HG03354 (cell line): ENCODE data around the gene CFAP77.

Experiments
- ATAC-seq: cut with Tn5 transposase; IDR thresholded peaks from one replicate; pipeline ENCODE4 v1.9.1; 2021; ENCODE audit warnings: mild to moderate bottlenecking; ENCODE audit not compliant: unreplicated experiment, poor library complexity, severe bottlenecking

CFAP77 gene

GRCh38 chr9:132585954-132586829, 176.2 kb downstream of the CFAP77 start:
- ATAC-seq, result no peak

DNA sequence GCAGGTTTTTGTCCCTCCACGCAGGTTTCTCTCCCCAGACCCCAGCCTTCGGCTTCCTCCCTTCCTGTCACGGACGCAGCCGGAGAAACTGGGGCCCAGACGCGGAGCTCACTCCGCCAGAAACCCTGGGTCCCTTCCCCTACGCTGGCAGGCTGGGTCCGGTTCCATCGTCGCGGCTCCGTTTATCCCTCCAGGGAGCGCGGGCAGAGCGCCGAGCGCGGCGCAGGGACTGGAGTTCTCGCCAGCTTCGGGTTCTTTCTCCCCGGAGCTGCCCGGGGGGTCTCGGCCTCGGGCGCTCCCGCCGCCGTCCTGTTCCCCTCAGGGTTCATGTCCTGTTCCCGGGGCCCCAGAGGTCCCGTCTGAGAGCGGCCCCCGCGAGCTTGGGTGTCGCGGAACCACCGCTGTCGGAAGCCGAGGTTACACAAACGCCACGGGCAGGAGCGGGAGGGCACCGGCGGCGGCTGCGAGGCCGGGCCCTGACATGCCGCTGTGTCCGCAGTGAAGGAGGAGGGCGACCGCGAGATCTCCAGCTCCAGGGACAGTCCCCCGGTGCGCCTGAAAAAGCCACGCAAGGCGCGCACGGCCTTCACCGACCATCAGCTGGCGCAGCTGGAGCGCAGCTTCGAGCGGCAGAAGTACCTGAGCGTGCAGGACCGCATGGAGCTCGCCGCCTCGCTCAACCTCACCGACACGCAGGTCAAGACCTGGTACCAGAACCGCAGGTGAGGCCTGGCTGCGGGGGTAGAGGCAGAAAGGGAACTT, 177.0 kb downstream of the CFAP77 start:
- ATAC-seq, result no peak

- no peak for ATAC-seq
Measured at GRCh38 chr9:132587592-132587955, 177.6 kb downstream of the CFAP77 start.

DNA sequence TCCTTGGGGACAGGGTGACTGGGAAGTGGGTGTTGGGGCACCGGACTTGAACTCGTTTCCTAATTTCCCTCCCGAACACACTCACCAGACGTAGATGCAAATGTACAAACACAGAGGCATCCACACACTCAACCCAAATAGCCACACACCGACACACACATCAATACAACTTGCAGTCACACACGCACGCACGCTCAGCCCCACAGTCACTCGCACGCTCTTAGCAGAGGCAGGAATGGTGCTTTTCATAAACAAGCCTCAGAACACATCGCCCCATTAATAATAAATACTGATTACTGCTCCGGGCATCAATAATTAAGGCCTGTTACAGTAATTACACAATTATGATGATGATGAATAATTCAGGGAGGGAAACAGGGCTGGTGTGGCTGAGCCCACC, 178.1 kb downstream of the CFAP77 start:
- ATAC-seq, result no peak

DNA sequence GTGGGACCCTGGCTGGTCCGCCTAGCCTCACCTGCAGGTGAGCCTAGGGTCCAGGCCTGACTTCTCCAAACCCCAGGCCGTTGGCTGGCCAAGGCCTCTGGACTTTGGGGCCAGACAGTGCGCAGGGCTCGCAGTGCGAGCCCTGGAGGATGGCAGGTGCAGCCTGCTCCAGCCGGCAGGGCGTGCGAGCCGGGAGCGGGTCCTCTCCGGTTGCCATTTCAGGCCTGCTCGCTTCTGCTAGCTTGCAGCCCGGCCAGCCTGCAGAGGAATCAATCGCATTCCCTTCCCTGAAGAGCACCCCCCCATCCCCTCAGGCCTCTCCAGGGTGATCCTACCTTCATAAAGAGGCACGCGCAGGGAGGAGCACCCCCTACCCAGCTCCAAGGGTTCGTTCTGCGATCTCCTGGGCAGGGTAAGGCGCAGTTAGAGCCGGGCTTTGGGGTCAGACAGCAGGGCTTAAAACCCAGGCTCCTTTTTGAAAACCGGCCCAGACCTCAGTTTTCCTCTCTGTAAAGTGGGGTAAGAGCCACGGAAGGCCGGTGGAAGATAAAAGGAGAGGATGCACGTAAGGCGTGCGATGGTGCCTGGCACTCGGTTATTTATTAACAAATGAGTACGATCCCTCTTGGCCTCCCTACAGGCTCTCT, 178.6 kb downstream of the CFAP77 start:
- ATAC-seq, result no peak

- ATAC-seq, result no peak
Measured at GRCh38 chr9:132589148-132590036, 179.4 kb downstream of the CFAP77 start.

GRCh38 chr9:132590037-132590317, 180.0 kb downstream of the CFAP77 start:
- ATAC-seq, result no peak

DNA sequence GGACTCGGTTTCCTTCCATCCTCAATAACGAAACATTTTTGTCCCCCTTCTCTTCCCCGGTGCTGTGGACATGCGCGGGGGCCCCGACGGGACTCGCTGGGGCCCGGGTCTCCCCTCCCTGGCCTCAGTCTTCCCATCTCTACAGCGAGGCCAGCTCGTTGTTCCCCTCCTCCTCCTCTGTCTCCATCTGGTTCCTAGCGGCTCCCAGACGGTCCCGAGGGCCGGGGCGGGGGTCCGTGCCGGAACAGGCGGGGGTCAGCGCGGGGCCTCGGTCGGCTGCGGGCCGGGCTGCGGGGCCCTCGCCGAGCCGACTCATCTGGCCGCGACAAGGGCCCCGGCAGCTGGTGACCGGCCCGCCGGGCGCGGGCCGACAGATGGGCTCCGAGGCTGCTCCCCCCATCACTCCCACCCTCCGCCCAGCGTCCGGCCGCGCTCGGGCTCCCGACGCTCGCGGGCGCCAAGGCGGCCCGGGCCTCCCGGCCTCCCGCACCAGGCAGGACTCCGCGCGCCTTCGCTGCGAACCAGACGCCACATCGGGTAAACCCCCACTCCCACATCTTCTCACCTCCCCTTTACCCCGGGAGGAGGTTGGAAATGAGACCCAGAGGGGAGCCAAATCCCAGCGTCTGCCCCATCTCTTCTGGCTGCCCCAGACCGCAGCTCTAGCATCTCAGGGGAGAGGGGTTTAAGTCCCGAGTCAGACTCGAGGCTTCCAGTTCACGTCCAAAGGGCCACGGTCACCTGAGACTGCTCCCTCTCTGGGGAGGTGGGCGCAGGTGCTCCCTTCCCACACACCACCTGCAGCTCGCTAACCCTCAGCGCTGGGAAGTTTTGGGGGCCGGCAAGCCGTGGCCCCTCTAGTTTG, 180.5 kb downstream of the CFAP77 start:
- no peak for ATAC-seq

DNA sequence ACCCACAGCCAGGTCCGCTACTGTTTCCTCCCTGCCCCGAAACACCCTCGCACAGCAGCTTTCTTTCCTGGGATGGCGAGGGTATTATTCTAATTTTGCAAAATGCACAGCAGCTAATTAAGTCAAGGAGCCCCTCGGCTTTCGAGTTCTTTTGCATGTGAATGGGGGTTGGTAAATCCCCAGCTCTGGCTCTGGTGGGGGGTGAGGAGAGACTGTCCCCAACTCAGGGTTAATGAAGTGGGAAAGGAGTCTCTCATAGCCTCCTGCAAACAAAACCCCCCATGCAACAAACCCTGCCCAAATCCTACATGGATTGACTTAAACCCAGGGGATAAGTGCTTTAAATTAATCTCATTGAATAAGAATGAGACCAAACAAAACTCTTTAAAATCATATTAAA, 181.2 kb downstream of the CFAP77 start:
- ATAC-seq, result no peak

GRCh38 chr9:132591751-132592314, 181.8 kb downstream of the CFAP77 start:
- ATAC-seq, result no peak

GRCh38 chr9:132592451-132592850, 182.4 kb downstream of the CFAP77 start:
- ATAC-seq, result no peak

DNA sequence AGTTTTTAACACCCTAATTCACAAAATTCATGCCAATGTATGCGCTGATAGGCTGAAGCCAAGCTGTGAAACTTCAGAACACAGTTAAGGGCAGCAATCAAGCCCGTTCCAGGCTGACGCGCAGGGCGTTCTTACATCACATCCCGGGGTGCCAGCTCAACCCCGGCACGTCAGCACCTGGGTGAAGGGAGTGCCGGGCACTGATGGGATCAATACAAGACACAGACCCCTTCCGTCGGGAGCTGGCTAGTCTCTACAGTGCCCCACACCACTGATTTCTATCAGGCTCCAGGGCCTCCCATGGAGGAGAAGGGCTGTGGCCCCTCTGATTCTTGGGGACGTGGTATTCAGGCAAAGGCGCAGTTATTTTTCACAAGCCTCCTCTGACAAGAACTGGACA, 184.4 kb downstream of the CFAP77 start:
- ATAC-seq, result no peak

GRCh38 chr9:132595319-132595718, 185.3 kb downstream of the CFAP77 start:
- no peak for ATAC-seq

DNA sequence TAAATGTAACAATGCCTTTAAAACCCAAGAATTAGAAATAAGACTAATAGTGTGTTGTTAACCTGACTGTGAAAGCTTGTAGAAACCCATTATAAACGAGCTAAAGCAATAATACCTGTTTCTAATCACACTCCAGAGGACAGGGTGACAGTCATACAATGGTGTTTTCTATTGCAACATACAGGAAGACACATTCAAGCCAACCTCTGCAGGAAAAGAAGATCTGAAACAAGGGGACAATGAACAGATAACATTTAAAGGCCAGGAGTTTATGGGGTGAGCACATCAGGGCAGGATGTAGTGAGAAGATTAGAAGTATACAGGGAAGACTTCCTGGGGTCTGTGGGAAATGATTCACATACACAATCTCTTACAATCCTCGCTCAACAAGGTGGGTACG, 186.2 kb downstream of the CFAP77 start:
- ATAC-seq, result no peak

- ATAC-seq, result no peak
Measured at GRCh38 chr9:132597073-132597775, 187.2 kb downstream of the CFAP77 start.

DNA sequence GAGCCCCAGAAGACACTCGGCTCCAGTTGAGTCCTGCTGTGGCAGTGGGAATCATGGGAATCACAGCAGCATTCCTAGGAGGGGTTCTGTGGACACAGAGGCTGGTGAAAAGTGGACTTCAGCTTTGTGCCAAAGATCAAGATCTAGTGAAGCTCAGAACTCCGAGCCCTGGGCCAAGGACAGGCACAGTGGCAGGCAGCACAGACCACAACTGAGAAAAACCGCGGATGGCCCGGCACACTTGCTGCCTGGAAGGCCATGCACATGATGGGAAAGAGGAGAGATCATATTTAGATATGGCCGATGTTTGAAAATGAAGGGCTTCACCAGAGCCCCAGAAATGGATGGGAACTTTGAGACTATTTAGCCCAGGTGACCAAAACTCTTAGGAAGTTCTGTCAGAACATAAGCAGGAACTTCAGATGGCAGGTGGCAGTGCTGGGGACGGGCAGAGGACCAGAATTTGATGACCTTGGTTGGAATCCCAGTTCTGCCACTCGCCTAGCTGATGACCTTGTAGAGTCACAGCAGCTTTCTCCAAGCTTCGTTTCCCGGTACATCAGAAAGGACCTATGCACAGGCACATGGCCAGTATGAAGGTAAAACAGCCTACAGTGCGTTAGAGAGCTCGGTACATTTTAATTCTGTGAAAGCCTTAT, 190.4 kb downstream of the CFAP77 start:
- ATAC-seq, result no peak

- no peak for ATAC-seq
Measured at GRCh38 chr9:132602207-132602606, 192.2 kb downstream of the CFAP77 start.

- no peak for ATAC-seq
Measured at GRCh38 chr9:132605387-132605786, 195.4 kb downstream of the CFAP77 start.
